ENCODE data around the gene DPP6. TPM values are rescaled to one million over a fixed set of nuclear protein-coding genes. Genes with fewer than 3 reads are reported as not detected.

The DPP6 gene
- total and polyA plus RNA-seq, 2 experiments from 2014 or later = 0.20 to 0.44 TPM

DNA sequence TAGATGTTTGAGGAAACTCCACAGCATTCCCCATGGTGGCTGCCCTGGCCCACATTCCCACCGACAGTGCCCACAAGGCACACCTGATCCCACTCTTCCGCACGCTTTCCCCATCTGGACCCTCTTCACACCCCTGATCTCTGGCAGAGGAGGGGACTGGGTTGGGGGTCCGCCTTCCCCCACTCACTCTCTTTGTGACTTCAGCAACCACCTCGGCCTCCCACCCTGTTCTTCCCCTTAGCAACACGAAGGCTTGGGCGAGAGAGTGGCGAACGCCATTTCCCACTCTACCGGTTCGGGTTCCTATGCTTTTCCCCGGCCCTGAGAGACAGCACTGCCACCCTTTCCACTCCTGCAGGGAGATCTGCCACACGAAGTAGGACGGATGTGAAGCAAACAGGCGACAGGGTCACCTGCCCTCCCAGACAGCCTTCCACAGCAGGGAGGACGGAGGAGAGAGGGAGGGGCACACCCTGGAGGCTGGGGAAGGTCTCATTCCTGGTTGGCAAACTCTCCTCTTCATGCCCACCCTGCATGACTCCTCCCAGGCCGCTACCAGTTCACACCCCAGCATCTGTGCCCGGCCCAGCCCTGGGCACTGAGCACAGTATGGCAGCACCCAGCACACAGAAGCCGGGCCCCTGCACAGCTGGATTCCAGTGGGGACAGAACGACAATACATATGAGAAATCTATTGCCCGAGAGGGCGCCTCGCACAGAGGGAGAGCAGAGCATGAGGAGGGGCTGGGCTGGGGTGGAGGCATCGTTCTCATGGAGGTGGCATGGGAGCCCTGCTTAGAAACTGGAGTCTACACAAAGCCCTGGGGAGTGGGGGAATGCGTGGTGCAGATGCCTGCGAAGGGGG, 857.3 kb downstream of the DPP6 start:
- 88% methylated on average over 26 of the region's 26 CpGs for WGBS (ENCODE audit: low lambda C conversion rate, missing lambda C conversion rate)
- no peaks in the 10 kb centered on the region for H3K27me3 ChIP-seq
- H2AFZ ChIP-seq = no peak overlapping the region
- H3K9me2 ChIP-seq (replicated peaks; ENCODE audit: insufficient read depth) = no peaks in the 10 kb centered on the region
- no peaks in the 10 kb centered on the region for H3K4me1 ChIP-seq (ENCODE audit: insufficient read depth)
- no peak overlapping the region for H3K4me2 ChIP-seq
- no peak for DNase-seq (ENCODE audit: low spot score)
- no peak overlapping the region for H3K27ac ChIP-seq
- TF ChIP-seq, protein P1, sequence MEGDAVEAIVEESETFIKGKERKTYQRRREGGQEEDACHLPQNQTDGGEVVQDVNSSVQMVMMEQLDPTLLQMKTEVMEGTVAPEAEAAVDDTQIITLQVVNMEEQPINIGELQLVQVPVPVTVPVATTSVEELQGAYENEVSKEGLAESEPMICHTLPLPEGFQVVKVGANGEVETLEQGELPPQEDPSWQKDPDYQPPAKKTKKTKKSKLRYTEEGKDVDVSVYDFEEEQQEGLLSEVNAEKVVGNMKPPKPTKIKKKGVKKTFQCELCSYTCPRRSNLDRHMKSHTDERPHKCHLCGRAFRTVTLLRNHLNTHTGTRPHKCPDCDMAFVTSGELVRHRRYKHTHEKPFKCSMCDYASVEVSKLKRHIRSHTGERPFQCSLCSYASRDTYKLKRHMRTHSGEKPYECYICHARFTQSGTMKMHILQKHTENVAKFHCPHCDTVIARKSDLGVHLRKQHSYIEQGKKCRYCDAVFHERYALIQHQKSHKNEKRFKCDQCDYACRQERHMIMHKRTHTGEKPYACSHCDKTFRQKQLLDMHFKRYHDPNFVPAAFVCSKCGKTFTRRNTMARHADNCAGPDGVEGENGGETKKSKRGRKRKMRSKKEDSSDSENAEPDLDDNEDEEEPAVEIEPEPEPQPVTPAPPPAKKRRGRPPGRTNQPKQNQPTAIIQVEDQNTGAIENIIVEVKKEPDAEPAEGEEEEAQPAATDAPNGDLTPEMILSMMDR (IDR thresholded peaks at IDR 0.05; ENCODE audit: poor library complexity) = no peak
- TF ChIP-seq EZH2phosphoT487 (IDR thresholded peaks at IDR 0.05; ENCODE audit: low read depth, severe bottlenecking, unreplicated experiment) = no peak
- TF ChIP-seq EZH2 (IDR thresholded peaks at IDR 0.05; ENCODE audit: borderline replicate concordance) = no peak
- H3K4me3 ChIP-seq = no peak overlapping the region
- H3K9me3 ChIP-seq (ENCODE audit: low read depth) = no peaks in the 10 kb centered on the region
- H3K79me2 ChIP-seq = no peaks in the 10 kb centered on the region
- H3K36me3 ChIP-seq (replicated peaks; ENCODE audit: insufficient read depth, low read depth) = no peaks in the 10 kb centered on the region
- H4K20me1 ChIP-seq (ENCODE audit: insufficient read depth, poor library complexity, severe bottlenecking) = no peaks in the 10 kb centered on the region

DNA sequence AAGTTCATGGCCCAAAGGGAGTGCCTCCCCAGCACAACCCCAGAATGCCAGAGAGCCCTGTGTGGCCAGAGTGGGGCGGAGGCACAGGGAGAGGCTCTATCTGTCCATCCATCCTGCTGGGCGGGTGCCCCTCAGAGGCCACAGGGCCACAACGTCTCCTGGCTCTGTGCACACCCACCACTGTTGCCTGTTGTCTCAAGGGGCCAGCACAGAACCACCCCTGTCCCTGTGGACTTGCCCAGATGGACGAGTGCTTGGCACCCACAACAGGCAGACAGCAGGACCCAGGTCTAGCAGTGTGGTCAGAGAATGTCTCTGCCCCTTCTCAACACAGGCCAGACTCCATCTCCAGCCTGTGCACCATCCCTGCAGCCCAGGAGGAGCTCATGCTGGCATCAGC, 857.9 kb downstream of the DPP6 start:
- Histone ChIP-seq H3K79me2 (no peaks in the 10 kb centered on the region), H3K36me3 (replicated peaks; ENCODE audit: insufficient read depth, low read depth) (no peaks in the 10 kb centered on the region), H3K27ac (no peak overlapping the region), H3K4me2 (no peak overlapping the region), H3K4me3 (no peak overlapping the region), H2AFZ (no peak overlapping the region), H4K20me1 (ENCODE audit: insufficient read depth, poor library complexity, severe bottlenecking) (no peaks in the 10 kb centered on the region), H3K4me1 (ENCODE audit: insufficient read depth) (no peaks in the 10 kb centered on the region), H3K9me3 (ENCODE audit: low read depth) (no peaks in the 10 kb centered on the region), H3K9me2 (replicated peaks; ENCODE audit: insufficient read depth) (no peaks in the 10 kb centered on the region), H3K27me3 (no peaks in the 10 kb centered on the region)
- DNase-seq (ENCODE audit: low spot score) = no peak
- TF ChIP-seq EZH2 (IDR thresholded peaks at IDR 0.05; ENCODE audit: borderline replicate concordance) (no peak), EZH2phosphoT487 (IDR thresholded peaks at IDR 0.05; ENCODE audit: low read depth, severe bottlenecking, unreplicated experiment) (no peak)
- TF ChIP-seq, protein P1 (IDR thresholded peaks at IDR 0.05; ENCODE audit: poor library complexity) = no peak
- WGBS (ENCODE audit: low lambda C conversion rate, missing lambda C conversion rate) = 86% methylated on average over 4 of the region's 4 CpGs

DNA sequence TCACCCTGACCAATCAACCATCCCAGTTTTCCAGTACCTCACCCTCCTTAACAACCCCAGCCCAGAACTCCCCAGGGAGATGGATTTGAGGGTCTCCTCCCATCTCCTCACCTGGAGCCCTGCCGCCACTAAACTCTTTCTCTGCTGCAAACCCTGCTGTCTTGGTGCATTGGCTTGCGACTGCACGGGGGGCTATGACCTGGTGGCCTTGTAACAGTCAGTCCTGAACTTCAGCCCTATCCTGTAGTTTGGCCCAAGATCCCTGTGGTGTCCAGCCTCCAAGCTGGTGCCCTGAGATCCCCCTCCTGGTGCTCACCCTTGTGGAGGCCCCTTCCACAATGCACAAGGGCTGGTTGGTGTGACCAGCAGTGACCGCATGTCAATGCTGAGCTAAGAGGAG, 858.8 kb downstream of the DPP6 start:
- TF ChIP-seq EZH2 (IDR thresholded peaks at IDR 0.05; ENCODE audit: borderline replicate concordance) = no peak
- TF ChIP-seq, protein P1 (IDR thresholded peaks at IDR 0.05; ENCODE audit: poor library complexity) = no peak
- no peak for TF ChIP-seq EZH2phosphoT487 (IDR thresholded peaks at IDR 0.05; ENCODE audit: low read depth, severe bottlenecking, unreplicated experiment)
- no peaks in the 10 kb centered on the region for H3K79me2 ChIP-seq
- H2AFZ ChIP-seq = no peak overlapping the region

More for the DNA sequence above, 858.8 kb downstream of the DPP6 start:
- no peaks in the 10 kb centered on the region for H3K4me1 ChIP-seq (ENCODE audit: insufficient read depth)
- no peak overlapping the region for H3K27ac ChIP-seq
- no peaks in the 10 kb centered on the region for H3K9me3 ChIP-seq (ENCODE audit: low read depth)
- H3K27me3 ChIP-seq = no peaks in the 10 kb centered on the region
- H3K36me3 ChIP-seq (replicated peaks; ENCODE audit: insufficient read depth, low read depth) = no peaks in the 10 kb centered on the region
- no peak for DNase-seq (ENCODE audit: low spot score)
- no peaks in the 10 kb centered on the region for H3K9me2 ChIP-seq (replicated peaks; ENCODE audit: insufficient read depth)
- 94% methylated on average over 4 of the region's 4 CpGs for WGBS (ENCODE audit: low lambda C conversion rate, missing lambda C conversion rate)
- no peaks in the 10 kb centered on the region for H4K20me1 ChIP-seq (ENCODE audit: insufficient read depth, poor library complexity, severe bottlenecking)
- H3K4me3 ChIP-seq = no peak overlapping the region
- no peak overlapping the region for H3K4me2 ChIP-seq
